Measurements from ENCODE around the gene NOTCH2.

NOTCH2 gene

GRCh38 chr1:119937198-119937597, 132.3 kb downstream of the NOTCH2 start:
- no peak for DNase-seq

GRCh38 chr1:119935915-119936314, 133.5 kb downstream of the NOTCH2 start:
- no peak for DNase-seq

- DNase-seq = no peak
These were observed 134.1 kb downstream of the NOTCH2 start for GRCh38 chr1:119935373-119935772.

- no peak for DNase-seq
These were observed 136.1 kb downstream of the NOTCH2 start for GRCh38 chr1:119933397-119933796.

GRCh38 chr1:119929643-119930315, 139.7 kb downstream of the NOTCH2 start:
- no peak for DNase-seq

- DNase-seq = no peak
These were observed 142.9 kb downstream of the NOTCH2 start for GRCh38 chr1:119926553-119926952.

- DNase-seq = no peak
These were observed 144.2 kb downstream of the NOTCH2 start for GRCh38 chr1:119924948-119925898.

GRCh38 chr1:119920104-119920968, 149.1 kb downstream of the NOTCH2 start:
- DNase-seq = no peak

GRCh38 chr1:119919241-119919640, 150.2 kb downstream of the NOTCH2 start:
- DNase-seq = no peak

- no peak for DNase-seq
These were observed 151.2 kb downstream of the NOTCH2 start for GRCh38 chr1:119918301-119918700.

GRCh38 chr1:119917304-119918055, 152.0 kb downstream of the NOTCH2 start:
- DNase-seq = no peak

- no peak for DNase-seq
These were observed 153.9 kb downstream of the NOTCH2 start for GRCh38 chr1:119915517-119915916.

GRCh38 chr1:119914071-119914470, 155.4 kb downstream of the NOTCH2 start:
- no peak for DNase-seq

- DNase-seq = no peak
These were observed 156.5 kb downstream of the NOTCH2 start for GRCh38 chr1:119912963-119913362.

- DNase-seq = no peak
These were observed 157.7 kb downstream of the NOTCH2 start for GRCh38 chr1:119911775-119912174.

- DNase-seq = no peak
These were observed 158.8 kb downstream of the NOTCH2 start for GRCh38 chr1:119910618-119911017.

- DNase-seq = no peak
These were observed 159.4 kb downstream of the NOTCH2 start for GRCh38 chr1:119909890-119910596.

- no peak for DNase-seq
These were observed 160.8 kb downstream of the NOTCH2 start for GRCh38 chr1:119908661-119909060.

- DNase-seq = no peak
These were observed 162.4 kb downstream of the NOTCH2 start for GRCh38 chr1:119906927-119907652.

- no peak for DNase-seq
These were observed 166.0 kb downstream of the NOTCH2 start for GRCh38 chr1:119903443-119903835.

Measured in activated CD8-positive, alpha-beta memory T cell treated with anti-CD3 and anti-CD28 coated beads, Interleukin-2, amount 50 U/mL, for 48 hours (primary cell).